ENCODE data around the gene PAK5. TPM values are rescaled to one million over a fixed set of nuclear protein-coding genes. Genes with fewer than 3 reads are reported as not detected.

The PAK5 gene
- total RNA-seq, 1 donor from 2014 or later: 0.25 TPM

GRCh38 chr20:9740486-9740885, 98.4 kb downstream of the PAK5 start:
- no peaks in the 10 kb centered on the region for H3K9me3 ChIP-seq
- TF ChIP-seq CTCF (IDR thresholded peaks at IDR 0.05): no peak
- TF ChIP-seq POLR2AphosphoS5 (IDR thresholded peaks at IDR 0.05; ENCODE audit: insufficient read depth in 1 of 2, low read depth in 1 of 2): no peak
- TF ChIP-seq POLR2A (IDR thresholded peaks at IDR 0.05): no peak
- no peaks in the 10 kb centered on the region for H3K27me3 ChIP-seq
- no peaks in the 10 kb centered on the region for H3K36me3 ChIP-seq
- intact Hi-C loops (cut with DNase I): no loop called here
- no peak overlapping the region for H3K27ac ChIP-seq
- H3K4me1 ChIP-seq: no peaks in the 10 kb centered on the region
- no peak overlapping the region for H3K4me3 ChIP-seq
- DNase-seq (ENCODE audit: extremely low spot score in 2 of 2): no peak

- no peak for TF ChIP-seq POLR2A (IDR thresholded peaks at IDR 0.05)
- TF ChIP-seq POLR2AphosphoS5 (IDR thresholded peaks at IDR 0.05; ENCODE audit: insufficient read depth in 1 of 2, low read depth in 1 of 2): no peak
- no peak for TF ChIP-seq CTCF (IDR thresholded peaks at IDR 0.05)
- intact Hi-C loops (cut with DNase I): no loop called here
- Histone ChIP-seq H3K9me3 (no peaks in the 10 kb centered on the region), H3K4me1 (no peaks in the 10 kb centered on the region), H3K36me3 (no peaks in the 10 kb centered on the region), H3K27me3 (no peaks in the 10 kb centered on the region), H3K27ac (no peak overlapping the region), H3K4me3 (no peak overlapping the region)
- no peak for DNase-seq (ENCODE audit: extremely low spot score in 2 of 2)
Measured at GRCh38 chr20:9739991-9740390, 98.9 kb downstream of the PAK5 start.

GRCh38 chr20:9736373-9736772, 102.5 kb downstream of the PAK5 start:
- DNase-seq (ENCODE audit: extremely low spot score in 2 of 2): no peak
- intact Hi-C loops (cut with DNase I): no loop called here
- no peak overlapping the region for H3K4me3 ChIP-seq

GRCh38 chr20:9723501-9724202, 115.2 kb downstream of the PAK5 start:
- DNase-seq (ENCODE audit: extremely low spot score in 2 of 2): no peak
- intact Hi-C loops (cut with DNase I): no loop called here
- no peaks in the 10 kb centered on the region for H3K4me1 ChIP-seq
- no peaks in the 10 kb centered on the region for H3K36me3 ChIP-seq
- no peaks in the 10 kb centered on the region for H3K9me3 ChIP-seq
- H3K27me3 ChIP-seq: no peaks in the 10 kb centered on the region
- H3K4me3 ChIP-seq: no peak overlapping the region
- no peak overlapping the region for H3K27ac ChIP-seq
- TF ChIP-seq POLR2A (IDR thresholded peaks at IDR 0.05) (no peak), CTCF (IDR thresholded peaks at IDR 0.05) (no peak), POLR2AphosphoS5 (IDR thresholded peaks at IDR 0.05; ENCODE audit: insufficient read depth in 1 of 2, low read depth in 1 of 2) (no peak)

More at GRCh38 chr20:9736373-9736772, 102.5 kb downstream of the PAK5 start:
- no peak for TF ChIP-seq POLR2AphosphoS5 (IDR thresholded peaks at IDR 0.05; ENCODE audit: insufficient read depth in 1 of 2, low read depth in 1 of 2)
- no peak for TF ChIP-seq POLR2A (IDR thresholded peaks at IDR 0.05)
- Histone ChIP-seq H3K36me3 (no peaks in the 10 kb centered on the region), H3K4me1 (no peaks in the 10 kb centered on the region), H3K27me3 (no peaks in the 10 kb centered on the region), H3K27ac (no peak overlapping the region), H3K9me3 (no peaks in the 10 kb centered on the region)

GRCh38 chr20:9711872-9712271, 127.0 kb downstream of the PAK5 start:
- H3K9me3 ChIP-seq: no peaks in the 10 kb centered on the region

More at GRCh38 chr20:9711872-9712271, 127.0 kb downstream of the PAK5 start:
- intact Hi-C loops (cut with DNase I): no loop called here
- Histone ChIP-seq H3K4me3 (no peak overlapping the region), H3K27ac (no peak overlapping the region), H3K4me1 (no peaks in the 10 kb centered on the region), H3K27me3 (no peaks in the 10 kb centered on the region), H3K36me3 (no peaks in the 10 kb centered on the region)
- DNase-seq (ENCODE audit: extremely low spot score in 2 of 2): no peak
- TF ChIP-seq CTCF (IDR thresholded peaks at IDR 0.05) (no peak), POLR2A (IDR thresholded peaks at IDR 0.05) (no peak), POLR2AphosphoS5 (IDR thresholded peaks at IDR 0.05; ENCODE audit: insufficient read depth in 1 of 2, low read depth in 1 of 2) (no peak)
